TTC549 (cell line): Measurements from ENCODE around the gene ALDOC.
"Not testable (repeated sequence)": the region's sequence is repeated elsewhere in the genome, so short reads cannot be mapped to it uniquely, and the experiment has no call there.

Experiments
- FAIRE-seq: peaks from 2 replicates; lab custom pipeline; 2012; peaks lifted over from hg19 to GRCh38; lab: Jason Lieb, UNC

ALDOC gene

DNA sequence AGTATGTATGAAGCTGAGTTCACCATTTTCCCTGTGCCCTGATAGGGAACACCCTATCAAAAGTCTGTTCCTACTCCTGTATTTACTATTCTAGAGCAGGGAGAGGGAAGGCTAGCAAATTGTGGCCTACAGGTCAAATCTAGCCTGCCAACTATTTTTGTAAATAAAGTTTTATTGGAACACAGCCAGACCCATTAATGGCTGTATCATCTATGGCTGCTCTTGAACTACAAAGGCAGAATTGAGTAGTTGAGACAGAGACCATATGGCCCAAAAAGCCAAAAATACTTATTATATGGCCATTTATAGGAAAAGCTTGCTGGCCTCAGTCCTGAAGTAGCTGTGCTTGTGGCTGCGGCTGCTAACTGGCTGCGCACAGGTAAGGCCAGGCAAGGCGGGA is 4.3 kb upstream of the ALDOC start:
- no peak for FAIRE-seq

DNA sequence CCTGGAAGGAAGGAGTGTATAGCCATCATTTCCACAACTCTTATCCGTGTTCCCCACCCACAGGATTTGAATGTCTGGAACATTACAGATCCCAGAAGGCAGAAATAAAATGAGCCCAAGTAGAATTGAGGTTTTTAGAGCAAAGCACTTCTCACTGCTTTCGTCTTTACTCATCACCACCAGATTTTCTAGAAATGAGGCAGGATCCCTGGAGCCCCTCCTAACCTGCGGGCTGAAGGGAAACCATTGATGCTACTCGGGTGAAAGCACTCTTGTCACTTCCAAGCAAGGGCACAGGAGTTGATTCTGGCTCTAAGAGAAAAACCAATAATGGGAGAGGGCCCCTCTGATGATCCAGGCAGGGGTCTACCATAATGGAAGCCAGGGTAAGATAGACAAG is 2.8 kb upstream of the ALDOC start:
- no peak for FAIRE-seq

DNA sequence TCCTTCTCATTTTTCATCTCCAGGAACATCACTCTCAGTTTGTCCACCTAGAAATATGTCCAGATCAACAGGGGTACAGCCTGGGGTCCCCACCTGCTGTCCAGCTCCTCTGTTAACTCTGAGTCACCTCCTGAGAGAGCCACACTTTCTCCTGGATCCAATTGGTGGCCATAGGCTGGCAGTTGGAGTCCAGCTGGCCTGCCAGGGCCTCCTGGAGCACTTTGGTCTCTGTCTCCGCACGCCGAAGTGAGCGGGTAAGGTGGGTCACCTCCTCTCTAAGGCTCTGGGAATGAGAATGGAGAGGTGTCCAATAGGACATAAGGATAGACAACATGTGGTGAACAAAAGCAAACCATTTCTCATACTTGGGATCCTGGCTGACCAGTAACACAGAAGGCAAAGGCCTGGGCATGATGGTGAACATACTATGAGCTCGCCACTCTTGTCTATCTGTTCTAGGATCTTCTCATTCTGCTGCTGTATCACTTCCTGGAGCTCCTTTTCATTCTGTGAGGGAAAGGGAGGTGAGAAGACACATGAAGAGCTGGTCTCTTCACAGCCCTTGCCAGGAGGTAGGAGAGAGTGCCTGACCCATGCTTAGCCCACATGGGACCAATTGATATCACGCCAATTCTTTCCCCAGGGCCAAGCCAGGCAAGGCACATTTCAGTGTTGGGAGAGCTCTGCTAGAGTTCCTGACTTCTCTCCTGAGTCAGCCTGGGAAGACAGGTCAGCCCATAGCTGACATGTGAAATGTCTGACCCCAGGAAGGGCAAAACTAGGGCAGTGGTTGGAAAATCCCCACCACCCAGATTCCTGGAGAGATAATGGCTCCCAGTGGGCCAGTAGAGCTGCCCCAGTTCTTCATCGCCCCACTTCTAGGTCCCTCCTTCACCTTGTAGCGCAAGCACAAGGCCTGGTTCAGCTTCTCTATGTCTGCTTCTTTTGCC is 1.8 kb upstream of the ALDOC start:
- no peak for FAIRE-seq

DNA sequence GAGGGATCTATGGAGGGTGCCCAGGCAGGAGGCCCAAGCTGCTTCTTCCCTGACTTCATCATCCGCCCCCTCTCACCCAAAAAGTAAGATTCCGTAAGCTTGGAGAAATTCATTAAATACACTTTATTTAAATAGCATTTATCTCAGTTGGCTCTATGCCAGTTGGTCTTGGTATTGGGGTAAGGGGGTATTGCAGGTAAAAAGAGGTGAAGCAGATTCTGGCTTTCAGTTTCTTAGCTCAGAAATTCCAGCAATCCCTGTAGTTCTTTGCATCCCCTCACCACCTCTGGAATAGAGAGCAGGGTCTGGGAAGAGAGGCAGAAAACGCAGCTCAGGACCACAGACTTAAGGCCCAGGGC is 750 bp upstream of the ALDOC start:
- no peak for FAIRE-seq

DNA sequence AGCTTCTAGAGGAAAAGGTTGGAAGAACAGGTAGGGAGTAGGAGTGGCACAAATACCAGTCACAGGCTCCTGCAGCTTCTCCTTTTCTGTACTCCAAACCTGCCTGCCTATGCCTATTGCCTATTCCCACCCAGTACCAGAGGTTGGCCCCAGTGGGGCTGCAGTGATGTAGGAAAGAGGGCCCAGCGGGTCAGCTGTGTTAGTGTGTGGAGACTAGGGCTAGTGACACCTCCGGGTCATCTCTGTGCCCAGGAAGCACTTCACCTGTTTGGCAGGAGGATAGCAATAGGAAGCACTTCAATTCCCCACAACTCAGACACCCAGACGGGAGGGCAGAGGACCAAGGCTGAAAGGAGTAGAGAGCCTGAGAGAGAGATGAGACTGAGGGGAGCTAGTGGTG is 679 bp downstream of the ALDOC start:
- FAIRE-seq: not testable (repeated sequence)

DNA sequence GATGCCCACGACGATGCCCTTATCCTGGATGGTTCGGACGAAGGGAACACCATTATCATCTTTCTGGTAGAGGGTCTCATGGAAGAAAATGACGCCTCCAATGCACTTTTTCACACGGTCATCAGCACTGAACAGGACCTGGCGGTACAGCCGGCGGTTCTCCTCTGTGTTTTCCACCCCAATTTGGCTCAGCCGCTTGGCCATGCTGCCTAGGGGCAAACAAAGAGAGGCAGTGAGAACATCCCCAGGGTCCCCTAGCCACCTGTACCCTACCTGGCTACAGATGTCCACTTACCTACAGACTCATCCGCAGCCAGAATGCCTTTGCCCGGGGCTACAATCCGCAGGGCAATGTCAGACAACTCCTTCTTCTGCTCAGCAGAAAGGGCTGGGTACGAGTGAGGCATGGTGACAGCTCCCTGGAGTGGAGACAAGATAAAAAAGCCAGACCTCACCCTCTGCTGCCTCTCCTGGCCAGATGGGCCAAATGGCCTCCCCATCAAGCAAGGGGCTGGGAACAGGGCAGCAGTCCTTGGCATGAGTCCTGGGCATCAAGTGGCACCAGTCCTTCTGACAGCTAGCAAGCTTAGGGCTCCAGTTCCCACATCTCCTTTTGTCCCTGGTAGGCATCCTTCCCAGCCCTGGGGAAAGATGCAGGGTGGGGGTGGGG is 1.4 kb downstream of the ALDOC start:
- FAIRE-seq: no peak

DNA sequence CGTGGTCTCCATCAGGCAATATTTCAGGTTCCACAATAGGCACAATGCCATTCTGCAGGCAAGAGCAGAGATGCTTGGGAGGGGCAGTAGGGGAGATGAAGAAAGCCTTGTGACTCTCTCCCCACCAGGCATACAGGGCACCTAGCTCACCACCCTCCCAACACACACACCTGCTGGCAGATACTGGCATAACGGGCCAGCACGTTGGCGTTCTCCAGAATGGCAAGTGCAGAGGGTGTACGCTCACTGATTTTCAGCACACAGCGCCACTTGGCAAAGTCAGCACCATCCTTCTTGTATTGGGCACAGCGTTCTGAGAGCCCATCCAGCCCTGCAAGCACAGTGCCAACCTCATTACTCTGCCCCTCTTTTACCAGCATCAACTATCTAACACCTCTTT is 2.2 kb downstream of the ALDOC start:
- FAIRE-seq: no peak

DNA sequence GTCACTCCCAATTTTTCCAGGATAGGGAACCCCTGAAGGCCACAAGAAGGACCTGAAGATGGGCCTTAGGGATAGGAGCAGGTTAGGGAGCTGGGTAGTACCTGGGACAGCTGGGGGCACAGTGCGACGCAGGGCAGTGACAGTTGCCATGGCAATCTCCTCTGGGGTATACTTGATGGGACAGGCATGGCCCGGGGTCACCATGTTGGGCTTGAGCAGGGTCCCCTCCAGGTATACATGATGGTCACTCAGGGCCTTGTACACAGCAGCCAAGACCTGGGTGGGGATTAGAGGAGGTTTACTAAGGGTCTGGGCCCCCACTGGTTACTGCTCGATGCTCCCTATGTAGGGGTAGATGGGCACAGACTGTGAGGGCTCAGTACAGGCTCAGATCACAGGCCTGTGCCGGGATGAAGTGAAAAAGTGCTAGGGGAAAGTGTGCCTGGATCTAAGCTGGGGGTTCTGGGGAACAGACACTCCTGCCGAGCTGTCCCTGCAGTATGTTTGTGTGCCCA is 2.7 kb downstream of the ALDOC start:
- no peak for FAIRE-seq

DNA sequence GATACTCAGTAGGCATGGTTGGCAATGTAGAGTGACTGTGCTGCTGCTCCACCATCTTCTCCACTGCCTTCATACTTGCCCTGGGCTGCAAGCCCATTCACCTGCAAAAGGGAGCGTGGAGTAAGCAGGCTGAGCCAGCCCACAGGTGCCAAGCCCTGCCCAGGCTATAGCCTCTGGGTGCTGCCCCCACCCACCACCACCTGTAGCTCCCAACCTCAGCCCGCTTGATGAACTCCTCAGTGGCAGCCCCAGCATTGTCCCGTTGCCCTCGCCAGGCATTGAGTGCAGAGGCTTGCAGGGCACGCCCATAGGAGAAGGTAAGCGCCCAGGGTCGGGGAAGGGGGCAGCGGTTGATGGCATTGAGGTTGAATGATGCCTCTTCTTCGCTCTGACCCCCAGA is 3.2 kb downstream of the ALDOC start:
- FAIRE-seq: no peak

DNA sequence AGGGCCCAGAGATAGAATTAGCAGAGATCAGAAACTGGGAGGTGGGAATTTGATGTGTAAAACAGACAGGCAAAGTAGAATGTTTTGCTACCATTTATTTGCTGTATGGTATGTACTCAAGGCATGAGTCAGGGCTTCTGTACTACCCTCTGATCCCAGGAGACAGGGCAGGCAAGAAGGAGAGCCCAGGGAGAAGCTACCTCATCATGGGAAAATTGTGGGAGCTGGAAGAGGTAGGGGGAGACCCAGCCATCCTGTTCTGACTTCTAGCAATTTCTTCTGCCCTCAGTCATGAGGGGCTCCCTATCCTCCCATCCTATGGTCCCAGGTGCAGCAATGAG is 3.7 kb downstream of the ALDOC start:
- no peak for FAIRE-seq

DNA sequence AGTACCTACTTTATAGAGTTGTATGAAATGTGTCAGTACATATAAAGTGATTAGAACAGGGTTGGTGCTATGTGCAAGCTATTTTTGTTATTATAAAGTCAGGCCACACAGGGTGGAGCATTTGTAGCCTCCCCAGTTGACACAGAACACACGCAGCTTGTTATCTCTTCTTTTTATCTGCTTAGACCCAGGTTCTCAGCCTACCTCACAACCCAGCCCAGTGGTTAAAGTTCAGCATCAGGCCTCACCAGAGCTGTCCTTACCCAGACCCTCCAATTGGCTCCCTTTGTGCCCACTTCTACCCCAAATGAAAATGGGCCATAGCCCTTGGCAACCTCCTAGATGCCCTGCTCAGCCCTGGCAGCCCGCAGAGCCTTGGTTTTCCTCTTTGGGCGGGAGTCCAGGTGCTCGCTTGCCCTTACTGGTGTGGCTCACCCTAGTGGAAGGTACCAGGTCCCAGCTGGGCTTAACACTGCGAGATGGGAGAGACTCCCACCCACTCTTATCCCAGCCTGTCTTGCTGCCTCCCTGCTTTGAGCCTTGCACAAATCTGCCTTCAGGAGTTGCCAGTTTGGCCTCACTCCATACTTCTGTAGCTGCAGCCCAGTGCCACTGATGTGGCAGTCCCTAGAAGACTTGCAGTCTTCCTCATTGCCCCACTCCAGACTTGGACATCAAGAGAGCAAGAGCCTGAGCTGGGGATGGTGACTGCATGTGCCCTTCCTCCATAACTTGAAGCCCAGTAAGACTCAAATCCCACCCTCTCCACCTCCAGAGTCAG is 4.2 kb downstream of the ALDOC start:
- no peak for FAIRE-seq

DNA sequence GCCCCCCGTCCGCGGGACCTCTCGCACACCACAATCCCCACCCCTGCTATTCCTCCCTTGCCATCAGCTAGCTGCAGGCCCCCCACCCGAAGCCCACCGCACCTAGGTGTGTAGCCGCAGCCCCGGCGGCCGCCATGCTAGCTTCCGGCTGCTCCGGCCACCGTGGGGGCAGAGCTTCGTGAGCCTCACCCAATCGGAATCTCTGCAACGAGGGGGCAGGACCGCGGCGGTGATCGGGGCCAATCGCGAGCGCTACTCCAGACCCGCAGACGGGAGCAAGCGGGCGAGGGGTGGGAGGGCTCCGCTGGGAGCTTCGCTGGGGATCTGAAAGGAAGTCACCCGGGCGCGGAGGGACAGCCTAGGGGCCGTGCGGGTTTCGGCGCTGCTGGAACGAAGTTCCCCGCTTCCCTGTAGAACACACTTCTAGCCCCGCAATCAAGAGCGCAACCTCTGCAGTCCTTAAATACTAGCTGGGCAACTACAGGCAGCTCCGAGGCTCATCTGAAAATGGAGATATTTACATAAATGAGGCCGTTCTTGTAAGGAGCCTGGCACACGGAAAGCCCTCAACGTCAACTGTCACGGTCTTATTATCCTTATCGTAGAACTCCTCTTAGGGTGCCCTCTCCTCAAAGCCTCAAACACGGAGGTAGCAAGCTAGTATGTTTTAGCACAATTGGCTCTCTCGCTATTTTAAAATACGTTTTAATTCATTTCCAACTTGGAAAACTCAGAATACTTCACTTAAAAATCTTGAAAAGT is 5.2 kb downstream of the ALDOC start, which contains the start of gene PIGS:
TSS of gene PIGS (minus strand) at position 164 of the 762 bp plus-strand sequence. CDS start at position 136, 28 bp downstream.
- no peak for FAIRE-seq

DNA sequence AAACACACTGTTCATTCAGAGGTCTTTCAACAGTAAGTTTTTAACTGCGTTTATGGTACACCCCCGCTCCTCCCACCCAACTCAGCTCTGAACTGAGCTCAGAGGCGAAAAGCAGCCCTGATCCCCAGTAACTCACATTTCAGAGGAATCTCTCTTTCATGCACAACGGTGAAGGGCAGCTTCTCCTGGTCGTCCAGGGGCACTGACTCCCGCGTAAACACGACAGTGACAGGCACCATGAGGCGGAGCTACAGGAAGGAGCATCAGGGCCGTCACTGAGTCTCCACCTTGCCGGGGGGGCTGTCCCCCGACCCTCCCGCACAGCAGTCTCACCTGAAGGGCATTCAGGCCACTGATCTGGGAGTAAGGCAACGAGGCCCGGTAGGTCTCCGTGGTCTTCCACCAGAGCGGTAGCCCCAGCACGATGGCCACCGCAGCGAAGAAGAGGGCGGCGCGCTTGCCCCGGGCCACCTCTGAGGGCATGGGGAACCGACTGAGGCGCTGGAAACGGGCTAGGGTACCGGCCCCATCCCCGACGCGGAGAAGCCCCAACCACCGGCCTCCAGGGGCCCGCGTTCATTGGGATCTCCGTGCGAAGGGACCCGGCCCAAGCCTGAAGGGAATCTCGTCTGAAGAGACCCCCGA is 5.9 kb downstream of the ALDOC start:
- FAIRE-seq: no peak

DNA sequence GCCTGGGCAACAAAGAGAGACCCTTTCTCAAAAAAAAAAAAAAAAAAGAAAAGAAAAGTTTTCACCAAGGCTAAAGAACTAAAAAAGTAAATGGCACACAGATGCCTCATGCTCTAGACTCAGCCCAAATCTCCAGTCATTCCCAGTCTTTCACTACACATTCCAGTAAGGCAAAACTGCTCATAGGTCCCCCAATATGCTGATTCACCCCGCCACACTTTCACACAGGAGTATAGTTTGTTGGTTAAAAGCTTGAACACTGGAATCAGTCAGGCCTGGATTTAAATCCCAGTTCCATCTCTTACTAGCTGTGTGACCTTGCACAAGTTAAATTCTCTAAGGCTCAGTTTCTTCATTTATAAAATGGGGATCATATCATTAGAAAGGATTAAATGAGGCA is 7.2 kb downstream of the ALDOC start:
- no peak for FAIRE-seq

DNA sequence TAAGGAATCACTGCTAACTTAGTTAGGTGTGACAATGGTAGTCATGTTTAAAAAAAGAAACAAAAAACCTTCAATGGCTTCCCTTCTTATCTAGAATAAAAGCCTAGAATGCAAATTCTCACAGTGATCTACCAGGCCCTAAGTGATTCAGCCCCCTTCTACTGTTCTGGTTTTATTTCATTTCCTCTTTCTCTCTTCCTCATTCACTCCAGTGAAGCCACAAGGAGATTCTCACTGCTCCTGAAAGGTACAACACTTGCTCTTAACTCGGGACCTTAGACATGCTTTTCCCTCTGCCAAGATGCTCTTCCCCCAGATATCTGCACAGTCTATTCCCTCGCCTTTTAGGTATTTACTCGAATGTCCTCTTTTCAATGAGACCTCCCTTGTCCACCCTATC is 9.1 kb downstream of the ALDOC start:
- no peak for FAIRE-seq

DNA sequence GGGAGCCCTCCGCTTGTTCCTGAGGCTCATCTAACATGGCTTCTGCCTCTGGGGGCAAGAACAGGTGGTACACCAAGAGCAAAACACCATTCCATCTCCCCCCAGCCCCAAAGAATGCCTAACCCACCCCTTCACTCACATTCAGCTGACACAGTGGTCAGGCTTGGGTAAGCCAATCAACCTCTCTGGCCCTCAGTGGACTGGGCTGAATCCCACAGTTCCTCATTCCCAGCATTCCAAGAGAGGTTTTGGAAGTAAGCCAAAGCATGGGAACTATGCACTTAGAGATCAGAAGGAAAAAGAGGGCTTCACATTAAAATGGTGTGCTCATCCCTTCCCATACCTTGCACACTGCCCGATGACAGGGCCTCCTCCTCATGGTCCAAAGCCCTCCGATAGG is 13.2 kb downstream of the ALDOC start:
- FAIRE-seq: no peak

DNA sequence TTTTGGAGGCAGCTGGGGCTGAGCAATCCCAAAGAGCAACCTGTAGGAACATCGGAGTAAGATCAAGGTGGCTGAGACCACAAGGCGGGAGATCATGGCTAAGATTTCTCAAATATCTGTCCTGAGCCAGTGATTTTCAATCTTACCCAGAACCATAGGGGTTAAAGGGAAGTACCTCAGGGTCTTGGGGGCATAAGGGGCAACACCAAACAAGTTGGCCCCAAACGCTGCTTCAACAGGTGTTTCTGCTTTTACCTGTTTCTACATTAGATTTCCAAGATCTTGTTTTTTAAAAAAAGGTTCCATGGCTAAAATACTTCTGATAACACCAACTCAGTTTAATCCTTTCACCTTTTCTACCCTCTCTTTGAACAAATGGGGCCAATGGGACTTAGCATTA is 21.7 kb downstream of the ALDOC start:
- no peak for FAIRE-seq

DNA sequence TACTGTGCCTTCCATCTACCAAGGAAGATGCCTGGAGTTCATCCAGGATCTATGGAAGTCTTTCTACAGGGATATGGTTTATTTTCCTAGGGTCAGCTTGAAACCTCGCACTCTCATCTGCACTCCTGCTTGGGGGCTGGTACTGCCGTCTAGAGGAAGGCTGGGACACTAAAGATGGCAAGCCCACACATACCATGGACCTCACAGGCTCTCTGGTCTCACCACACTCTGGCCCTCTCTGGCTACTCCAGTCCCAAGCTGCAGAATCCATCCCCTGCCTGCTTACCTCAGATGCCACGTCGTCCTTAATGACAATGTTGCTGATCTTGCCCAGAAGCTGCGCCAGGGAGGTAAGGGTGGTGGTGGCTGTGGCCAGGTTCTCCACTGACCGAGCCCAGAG is 22.1 kb downstream of the ALDOC start:
- FAIRE-seq: no peak

DNA sequence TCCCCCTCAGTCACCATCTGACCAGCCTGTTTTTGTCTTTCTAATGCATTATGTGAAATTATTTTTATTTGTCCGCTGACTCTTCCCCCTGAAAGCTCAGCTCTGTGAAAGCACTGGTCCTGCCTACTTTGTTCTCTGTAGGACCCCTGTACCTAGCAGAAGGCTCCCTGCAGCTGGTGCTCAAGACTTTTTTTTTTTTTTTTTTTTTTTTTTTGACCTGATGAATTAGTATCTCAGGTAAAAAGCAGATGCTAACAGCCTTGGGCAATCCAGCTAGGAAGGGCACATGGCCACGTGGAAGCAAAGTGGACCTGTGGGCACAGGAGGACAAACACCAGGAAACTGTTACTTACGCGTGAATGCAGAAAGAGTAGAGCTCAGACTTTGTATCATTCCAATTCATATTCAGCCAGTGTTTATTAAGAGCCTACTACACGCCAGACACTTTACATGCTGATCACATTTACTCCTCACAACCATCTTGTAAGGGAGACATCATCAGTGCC is 23.6 kb downstream of the ALDOC start:
- no peak for FAIRE-seq

DNA sequence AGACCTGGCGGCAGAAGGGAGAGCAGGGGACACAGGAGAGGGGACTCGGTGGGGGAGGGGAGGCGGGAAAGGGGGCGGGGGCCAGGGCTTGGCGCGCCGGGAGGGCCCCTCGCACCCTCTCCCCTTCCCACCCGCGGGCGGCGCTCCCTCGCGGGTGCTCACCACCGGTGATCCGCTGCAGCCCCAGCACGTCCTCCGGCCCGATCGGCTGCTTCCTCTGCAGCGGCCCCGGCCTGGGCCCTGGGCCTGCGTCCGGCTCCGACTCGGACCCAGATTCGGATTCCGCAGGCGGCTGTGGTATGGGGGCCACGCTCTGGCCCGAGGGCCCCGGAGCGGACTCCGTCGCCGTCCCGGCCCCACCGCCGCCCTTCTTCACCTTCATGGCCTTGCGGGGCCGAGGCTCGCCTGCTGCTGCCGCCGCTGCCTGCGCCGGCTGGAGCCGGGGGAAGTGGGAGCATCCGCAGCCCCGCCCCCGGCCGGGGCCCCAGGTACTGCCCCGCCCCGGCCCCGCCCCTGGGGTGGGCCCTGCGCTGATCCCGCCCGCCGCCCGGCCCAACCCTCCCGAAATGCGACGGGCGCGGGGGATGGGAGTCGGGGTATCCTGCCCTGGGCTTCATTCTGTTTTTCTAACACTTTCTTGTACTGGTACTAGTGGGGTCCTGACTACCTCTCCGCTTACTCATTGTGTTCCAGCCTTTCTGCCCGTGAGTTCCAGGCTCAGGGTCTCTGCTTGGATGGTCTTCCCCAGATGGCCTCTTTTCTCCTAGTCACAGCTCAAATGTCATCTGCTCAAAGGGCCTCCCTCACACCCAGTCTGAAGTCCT is 24.3 kb downstream of the ALDOC start, which contains the start of gene UNC119:
TSS of gene UNC119 (minus strand) at position 449 of the 824 bp plus-strand sequence. CDS start at position 382, 67 bp downstream.
- FAIRE-seq: no peak
